CD4-positive, alpha-beta T cell treated with Interleukin-21 for 1 hour (primary cell): ENCODE results near the gene CEMIP.

Experiments used
- DNase-seq: peaks from one replicate; pipeline ENCODE4 v3.0.0-alpha.2; 2020

CEMIP gene

DNA sequence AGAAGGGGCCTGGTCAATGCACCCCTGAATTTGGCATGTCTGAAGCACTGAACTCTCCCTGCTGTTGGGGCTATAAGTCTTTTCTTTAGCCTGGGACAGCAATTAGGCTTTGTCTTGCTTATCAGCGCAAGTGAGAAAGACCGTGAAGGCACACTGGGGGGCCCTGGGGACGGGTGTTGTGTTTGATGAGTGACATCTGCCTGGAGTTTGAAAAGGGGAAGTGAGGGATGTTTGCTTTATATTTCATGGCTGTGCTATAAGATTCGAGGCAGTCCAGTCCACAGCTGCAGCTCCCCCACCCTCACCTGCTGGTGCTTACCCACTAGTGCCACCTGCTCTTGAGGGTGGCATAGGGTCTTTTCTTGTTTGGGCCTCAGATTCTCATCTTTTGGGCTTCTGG is 44.8 kb downstream of the CEMIP start:
- DNase-seq: no peak

DNA sequence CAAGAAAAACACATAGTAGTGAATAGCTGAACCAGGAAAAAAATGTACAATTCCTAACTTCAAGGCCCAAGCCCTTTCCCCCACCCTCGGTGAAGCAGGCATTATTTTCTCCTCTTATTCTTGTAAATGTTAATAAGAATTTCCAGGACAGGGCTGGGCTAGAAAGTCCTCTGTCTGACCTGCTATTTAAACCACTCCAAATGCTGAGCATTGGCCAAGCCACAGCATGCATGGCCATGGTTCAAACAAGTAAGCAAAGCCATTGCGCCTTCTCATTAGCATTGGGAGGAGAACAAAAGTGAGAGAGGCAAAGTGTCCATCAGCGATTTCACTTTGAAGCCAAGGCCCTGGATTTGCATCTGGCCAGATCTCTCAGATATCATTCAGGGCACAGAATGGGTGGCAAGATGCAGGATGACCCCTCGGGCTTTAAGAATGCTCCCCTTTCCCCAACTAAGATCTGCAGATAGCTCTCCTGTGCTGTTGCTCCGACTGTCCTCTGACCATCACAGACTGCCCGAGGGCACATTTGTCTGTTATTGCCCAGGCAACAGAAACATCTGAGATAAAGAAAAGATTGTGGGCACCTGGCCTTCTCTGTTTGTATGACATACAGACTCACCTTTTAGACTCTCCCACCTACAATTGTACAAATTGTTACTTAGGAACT is 46.3 kb downstream of the CEMIP start:
- DNase-seq: no peak

DNA sequence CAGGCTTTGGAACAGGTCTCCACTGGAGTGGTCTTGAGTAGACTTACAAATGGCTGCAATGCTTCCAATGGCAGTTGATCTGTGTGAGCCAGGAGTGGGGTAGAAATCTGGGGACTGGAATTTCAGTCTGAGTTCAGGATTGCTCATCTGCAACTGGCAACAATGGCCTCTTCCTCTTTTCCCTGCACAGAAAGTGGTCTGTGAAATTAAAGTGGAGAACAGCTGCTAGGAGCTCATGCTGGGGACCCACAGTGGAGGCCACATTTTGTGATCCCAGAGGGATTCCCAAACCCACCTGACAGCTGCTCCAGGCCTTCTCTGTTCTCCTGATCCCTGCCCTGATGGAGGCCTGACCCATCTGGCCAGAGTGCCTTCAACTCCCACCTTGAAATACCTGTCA is 49.6 kb downstream of the CEMIP start:
- DNase-seq: no peak

DNA sequence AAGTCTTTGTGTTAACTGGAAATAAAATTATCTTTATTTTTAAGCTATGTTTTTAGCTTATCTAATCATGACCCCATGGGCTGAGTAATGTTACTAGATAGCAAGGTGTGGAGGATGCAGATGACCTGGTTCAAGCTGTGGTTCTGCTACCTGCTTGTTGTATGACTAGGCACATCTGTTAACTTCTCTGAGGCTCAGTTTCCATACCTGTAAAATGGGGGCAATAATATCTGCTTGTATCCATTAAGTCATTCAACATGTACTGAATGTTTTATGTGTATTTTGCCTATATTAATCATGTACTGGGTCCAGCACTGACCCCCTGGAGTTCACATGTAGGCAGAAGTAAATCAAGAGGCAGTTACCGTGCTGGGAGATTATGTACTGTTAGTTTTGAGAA is 51.5 kb downstream of the CEMIP start:
- DNase-seq: no peak

DNA sequence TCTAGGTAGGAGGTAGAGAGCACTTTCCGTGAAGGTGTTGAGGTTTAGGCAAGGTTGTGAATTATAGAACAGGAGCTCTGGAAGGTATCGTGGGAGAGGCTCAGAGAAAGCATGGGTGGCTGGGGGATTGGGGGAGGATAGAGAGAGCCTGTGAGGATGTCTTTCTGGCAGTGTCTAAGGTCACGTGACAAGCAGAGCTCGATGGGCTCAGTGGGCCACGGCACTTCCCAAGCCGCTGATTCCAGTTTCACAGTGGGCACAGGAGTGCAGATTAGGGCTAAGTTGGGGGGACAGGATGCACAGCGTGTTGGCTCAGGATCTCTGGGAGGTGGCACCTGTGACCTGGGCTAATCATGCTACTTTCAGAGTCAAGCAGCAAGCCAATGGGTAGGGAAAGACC is 52.0 kb downstream of the CEMIP start:
- DNase-seq: no peak

DNA sequence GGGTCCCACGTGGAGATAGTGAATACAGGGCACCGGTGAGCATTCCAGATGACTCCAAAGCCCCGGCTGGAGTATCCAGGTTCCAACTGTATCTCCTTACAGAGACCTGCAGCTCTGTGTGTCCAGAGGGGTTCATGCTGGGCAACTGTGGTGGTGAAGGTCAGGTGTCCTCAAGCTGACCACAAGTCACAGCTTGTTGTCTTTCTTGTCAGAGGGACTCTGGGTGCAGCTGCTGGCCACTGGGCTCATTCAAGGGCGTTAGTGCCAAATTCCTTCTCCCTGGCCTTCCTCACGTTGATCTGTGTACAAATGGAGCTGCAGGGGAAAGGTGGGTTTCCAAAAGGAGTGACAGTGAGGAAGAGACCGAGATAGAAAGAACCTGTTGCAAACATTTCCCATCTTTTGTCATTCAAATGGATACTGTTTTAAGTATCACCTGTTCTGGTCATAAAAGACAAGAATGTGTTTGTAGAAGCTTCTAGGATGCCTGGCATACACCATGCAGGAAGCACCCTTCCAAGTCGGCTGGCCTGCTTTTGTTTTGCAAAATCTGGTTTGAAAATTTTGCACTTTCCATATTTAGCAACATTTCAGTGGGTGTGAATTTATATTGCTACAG is 52.5 kb downstream of the CEMIP start:
- DNase-seq: no peak

DNA sequence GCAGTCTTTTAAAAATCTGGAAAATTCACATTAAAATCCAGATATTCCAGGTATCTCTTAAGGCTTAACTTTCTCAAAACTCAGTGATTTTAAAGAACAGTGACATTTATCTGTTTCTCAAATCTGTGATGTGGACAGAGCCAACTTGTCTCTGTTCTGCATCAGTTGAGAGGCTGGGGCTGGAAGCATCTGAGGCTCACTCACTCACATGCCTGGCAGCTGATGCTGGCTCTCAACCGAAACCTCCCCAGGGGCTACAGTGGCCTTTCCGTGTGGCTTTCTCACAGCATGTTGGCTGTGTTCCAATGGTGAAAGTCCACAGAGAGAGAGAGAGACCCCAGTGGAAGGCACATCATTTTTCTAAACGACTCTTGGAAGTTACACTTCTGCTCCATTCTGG is 53.5 kb downstream of the CEMIP start:
- DNase-seq: no peak

DNA sequence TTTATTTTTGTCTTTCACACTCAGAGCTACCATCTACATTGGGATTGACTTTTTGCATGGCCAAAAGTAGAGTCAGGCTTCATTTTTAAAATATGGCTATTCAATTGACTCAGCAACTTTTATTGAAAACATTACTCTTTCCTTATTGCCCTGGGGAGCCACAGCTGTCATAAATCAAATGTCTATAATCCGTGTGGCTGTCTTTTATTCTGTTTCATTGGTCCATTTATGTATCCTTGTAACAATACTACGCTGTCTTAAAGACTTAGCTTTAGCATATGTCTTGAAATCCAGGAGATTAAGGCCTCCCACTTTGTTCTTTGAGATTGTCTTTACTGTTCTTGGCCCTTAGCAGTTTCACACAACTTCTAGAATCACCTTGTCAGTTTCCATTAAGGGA is 55.2 kb downstream of the CEMIP start:
- no peak for DNase-seq

DNA sequence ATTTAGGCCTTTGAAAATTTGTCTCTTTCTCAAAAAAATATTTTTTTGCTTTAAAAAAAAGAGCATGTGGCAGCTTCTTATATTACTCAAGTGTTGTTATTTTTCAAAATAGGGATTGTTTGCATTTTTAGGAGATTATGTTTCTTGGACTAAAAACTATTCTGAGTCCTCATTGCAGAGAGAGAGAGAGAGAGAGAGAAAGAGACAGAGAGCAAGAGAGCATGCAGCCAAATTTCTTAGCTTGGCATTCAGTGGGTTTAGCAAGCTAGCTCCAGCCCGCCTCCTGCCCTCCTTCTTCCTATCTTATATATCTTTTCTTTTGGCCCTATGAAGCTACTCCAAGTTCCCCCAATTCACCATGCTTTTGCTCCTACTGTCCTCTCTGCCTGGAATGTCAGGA is 55.7 kb downstream of the CEMIP start:
- no peak for DNase-seq

DNA sequence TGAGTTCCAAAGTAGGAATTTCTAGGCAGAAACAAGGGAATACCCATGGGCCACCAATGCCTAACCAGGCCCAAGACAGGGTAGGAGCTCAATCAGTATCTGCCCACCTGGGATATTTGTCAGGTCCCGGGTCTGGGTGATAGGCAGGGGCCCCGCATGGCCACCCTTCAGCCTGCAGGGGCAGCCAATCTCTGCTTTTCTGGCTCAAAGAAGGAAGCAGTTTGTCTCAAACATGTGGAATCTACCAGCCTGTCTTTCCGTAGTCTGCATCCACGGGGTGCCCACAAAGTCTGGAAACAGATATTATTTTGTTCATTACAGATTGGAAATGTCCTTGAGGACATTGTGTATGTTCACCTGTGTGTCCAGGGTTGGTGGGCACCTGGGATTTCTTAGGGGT is 56.2 kb downstream of the CEMIP start:
- DNase-seq: no peak

DNA sequence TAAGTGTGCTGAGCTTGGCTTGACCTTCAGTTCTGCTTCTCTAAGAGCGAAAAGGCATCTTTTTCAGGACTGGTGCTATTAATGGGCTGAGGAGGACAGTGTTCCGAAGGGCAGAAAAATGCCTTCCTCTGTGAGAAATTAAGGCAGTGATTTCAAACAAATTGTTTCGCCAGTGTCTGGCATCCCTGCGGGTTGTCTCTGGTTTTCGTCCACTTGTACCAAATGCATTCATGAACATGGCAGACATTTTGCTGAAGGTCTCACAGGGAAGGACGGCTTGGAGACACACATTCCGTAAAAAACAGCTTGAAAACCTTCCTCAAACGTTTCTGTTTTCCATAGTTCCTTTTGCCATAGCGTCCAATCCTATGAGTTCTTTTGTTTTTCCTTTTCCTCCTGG is 57.1 kb downstream of the CEMIP start:
- no peak for DNase-seq

DNA sequence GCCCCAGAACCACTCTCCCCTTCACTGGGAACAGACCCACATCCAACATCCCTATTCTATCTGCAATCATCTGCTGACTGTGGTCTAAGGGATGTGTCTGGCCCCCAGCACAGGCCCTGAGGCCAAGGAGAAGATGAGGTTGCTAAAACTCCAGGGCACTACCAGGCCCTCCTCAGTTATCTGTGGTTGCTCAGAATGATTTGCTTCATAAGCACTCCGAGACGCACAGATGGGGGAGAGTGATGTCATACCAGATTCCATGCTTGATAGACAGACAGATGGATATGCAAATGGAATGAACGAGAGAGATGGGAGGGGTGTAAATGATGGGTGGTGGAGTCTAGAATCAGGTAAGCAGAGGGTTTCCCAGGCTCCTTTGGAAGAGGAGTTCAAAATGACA is 57.8 kb downstream of the CEMIP start:
- no peak for DNase-seq

DNA sequence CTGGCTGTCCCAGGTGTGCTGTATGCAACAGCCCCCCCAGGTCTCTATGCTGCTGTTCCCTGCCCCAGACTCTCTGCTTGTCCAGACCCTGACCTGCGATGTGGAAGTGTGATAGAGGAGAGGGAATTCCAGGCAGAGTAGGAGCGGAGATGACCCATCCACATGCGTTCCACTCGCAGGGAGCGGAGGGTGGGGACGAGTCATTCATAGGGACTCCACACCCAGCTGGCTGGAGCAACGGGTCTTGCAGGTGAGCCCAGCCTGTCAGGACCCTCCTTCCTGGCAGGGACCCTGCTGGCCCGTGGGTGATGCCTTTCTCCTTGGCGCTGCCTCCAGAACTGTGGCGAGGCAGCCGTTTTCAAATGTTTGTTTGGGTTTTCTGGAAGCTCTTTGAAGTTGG is 58.8 kb downstream of the CEMIP start:
- DNase-seq: no peak

DNA sequence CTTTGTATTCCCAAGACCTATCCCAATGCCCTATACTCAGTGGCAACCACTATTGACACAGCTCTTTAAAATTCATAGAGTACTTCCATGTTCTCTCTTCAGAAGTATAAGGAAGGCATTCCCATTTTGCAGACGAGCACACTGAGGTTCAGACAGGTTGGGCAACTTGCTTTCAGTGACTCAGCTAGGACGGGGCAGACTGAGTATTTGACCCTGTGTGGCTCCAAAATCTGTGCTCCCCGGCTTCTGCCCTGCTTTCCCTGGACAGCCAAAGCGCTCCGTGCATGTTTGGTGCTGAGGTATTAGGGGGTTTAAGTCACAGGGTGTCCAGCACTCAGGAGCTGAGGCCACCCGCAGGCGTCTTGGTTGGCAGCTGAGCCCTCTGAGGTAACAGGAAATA is 59.5 kb downstream of the CEMIP start:
- no peak for DNase-seq

DNA sequence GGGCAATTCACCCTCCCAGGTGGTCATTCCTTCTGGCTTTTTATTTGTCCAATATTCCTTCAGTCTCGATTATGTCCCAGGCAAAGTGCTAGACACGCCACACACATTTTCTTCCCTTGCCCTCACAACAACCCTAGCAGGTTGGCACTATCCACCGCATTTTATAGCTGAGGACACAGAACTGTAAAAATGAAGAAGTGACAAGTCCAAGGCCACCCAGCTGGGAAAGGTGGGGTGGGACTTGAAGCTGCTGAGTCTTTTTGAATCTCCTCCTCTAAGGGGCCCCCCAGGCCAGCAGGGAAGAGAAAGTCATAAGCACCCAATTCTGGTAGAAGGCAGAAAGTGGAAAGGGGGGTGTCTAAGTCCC is 60.6 kb downstream of the CEMIP start:
- no peak for DNase-seq

DNA sequence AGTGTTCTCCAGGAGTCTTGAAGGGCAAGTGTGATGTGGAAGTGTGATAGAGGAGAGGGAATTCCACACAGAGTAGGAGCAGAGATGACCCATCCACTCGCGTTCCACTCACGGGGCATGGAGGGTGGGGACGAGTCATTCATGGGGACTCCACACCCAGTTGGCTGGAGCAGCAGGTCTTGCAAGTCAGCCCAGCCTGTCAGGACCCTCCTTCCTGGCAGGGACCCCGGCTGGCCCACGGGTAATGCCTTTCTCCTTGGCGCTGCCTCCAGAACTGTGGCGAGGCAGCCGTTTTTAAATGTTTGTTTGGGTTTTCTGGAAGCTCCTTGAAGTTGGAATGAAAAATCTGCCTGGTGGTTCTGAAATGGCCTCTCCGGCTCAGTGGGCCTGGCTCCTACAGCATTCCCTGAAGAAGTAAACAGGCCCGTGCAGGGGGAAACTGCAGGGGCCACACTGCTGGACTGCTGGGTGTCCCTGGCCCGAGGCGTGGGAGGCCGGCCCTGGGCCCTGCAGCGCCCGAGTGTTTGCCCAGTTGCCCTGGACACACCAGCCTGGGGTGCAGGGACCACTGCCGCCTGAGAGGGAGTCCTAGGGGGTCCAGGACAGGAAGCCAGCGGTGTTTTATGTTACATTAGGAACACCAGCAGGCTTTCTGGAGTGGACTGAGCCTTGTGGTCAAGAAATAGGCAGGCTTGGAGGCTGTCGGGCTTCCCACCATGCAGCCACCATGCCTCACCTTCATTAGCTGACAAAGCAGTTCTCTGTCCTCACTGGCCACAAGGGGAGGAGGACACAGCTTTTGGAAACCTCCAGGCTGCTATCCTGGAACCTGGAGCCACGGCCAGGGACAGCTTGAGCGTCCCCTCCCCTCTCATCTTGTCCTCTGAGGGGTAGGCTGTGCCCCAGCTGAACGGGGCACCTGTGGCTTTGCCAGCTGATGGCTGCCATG is 61.3 kb downstream of the CEMIP start:
- no peak for DNase-seq

DNA sequence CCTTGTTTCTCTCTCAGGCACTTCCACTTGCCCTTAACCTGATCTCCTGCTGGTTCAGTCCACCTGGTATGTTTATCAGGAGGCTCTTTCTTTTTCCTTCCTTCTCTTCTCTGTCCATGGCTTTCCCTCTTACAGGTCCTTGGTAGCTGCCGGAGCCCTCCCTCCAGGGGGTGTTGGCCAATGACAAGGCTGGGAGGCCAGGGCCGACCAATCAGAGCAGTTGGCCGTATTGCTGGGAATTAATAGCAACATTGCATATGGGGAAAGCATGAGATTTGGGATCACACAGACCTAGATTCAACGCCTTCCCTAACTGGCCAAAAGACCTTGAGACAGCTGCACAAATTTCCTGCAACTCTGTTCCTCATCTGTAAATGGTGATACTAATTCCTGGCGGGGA is 62.4 kb downstream of the CEMIP start:
- no peak for DNase-seq

DNA sequence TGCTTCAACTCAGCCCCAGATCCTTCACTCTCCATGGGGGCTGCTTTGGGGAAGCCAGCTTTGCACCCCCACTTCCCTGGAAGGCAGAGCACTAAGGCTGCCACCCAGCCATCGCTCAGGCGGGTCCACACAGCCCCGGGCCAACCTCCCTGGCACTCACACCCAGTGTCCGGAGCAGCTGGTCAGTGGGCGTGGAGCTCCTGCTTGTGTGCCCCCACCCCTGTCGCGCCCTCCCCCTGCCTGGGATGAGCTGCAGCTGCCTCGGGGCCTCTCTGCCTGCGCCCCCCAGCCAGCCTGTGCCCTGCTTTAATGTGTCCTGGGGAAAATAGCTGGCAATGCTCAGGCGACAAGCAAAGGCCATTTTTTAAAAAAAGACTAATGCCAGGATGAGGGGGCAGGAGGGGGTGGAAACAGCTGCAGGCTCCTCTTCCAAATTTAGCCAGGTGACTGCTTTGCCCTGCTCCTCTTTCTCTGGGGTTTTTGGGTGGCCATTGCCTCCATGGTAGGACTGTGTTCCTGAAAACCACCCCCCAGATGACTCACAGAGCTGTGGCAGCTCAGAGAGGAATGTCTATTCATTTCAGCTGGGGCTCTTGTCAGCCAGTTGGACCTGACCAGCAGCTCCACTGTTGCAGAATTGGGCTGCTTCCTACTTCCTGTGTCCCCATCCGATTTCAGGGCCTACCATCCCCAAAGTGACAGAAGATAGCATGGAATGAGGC is 65.0 kb downstream of the CEMIP start:
- no peak for DNase-seq

DNA sequence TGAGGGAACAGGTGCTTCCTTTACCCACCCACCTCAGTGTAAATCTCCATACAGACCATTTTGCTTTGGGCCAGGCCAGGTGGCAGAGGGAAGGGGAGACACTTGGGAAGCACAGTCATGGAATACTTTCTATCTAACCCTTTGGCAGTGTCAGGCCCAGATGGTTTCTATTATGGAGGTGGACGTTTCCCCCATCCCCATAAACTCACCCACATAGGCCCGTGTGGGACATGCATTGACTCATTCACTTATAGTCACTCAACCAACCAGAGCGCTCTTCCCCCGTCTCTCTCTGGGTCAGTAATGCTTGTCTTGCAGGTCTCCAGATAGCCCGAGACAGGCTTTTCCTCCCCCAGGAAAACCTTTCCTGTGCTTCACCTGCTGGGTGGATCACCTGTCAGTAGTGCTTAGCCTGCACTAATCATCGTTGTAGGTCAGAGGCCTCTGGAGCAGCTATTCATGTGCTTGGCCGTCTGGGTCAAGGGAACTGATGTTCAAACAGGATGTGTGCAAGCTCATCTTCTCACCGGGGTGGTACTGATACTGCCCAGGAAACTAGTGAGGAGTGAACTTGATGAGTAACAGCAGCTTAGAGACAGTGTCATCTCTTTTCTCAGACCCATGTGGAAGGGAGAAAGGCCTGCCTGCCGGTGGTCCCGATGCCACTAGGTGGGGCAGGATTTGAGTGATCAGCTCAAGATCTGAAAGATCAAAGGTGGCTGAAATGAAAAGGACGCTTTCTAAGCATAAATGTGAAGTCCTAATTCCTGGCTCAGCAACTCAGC is 67.1 kb downstream of the CEMIP start:
- no peak for DNase-seq

DNA sequence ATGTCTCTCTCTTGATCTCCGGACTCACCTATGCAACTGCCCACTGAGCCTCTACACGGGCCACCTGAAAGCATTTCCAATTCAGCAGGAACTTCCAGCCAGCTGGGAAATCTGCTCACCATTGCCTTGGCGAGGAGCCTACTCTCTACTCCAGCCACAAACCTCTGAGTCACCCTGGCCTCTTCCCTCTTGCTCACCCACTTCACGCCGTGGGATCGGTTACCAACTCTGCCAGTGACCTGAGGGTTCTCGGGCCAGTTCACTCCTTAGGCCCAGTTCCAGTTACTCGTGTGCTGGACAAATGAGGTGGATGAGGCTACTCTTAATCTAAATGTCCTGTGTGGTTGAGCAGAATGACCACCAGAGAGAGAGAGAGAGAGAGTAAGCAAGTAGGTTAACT is 70.1 kb downstream of the CEMIP start:
- no peak for DNase-seq

DNA sequence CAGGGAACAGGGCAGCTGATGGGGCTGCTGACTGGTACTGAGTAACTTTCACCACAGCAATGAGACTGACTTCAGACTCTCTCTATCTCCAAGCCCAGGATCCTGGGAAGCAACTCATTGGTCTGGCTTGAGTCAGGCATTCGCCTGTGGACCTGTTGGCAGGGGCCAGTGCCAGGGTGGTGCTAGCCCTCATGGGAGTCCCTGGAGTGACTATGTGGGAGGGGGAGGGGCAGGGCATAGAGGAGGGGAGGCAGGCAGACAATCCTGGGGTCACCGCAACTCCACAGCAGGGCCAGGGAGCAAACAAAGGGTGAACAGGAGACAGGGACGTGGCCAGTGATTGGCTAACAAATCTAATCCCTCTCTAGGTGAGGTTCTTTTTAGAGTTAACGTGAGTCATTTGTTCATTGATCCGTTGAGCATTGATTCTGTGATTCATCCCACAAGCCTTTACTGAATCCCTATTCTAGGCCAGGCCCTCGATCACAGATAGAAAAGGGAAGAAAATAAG is 71.8 kb downstream of the CEMIP start:
- no peak for DNase-seq

DNA sequence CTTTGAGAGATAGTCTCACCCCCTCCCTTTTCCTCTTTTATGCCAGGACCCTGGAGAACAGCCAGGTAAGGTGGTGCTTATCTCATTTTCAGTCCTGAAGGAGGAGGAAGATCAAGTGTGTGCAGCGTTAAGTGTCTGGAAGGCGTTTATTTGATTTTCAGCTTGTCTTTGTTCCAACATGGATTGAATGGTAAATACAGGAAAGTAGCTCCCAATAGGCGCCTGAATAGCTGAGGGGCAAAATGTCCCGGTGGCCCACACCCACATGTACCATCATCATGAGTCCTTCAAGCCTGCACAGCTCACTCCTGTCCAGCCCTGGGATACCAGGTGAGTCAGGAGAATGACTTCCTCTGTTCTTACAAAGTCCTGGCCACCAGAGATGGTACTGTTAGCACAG is 73.5 kb downstream of the CEMIP start:
- no peak for DNase-seq
